HPDE6-E6E7 (cell line): ENCODE data around the gene ZNF467.

ENCODE experiments used
- DNase-seq: peaks from one replicate; pipeline ENCODE4 v3.0.0; 2011; ENCODE audit warnings: missing footprints; ENCODE audit errors: extremely low spot score

The ZNF467 gene, protein sequence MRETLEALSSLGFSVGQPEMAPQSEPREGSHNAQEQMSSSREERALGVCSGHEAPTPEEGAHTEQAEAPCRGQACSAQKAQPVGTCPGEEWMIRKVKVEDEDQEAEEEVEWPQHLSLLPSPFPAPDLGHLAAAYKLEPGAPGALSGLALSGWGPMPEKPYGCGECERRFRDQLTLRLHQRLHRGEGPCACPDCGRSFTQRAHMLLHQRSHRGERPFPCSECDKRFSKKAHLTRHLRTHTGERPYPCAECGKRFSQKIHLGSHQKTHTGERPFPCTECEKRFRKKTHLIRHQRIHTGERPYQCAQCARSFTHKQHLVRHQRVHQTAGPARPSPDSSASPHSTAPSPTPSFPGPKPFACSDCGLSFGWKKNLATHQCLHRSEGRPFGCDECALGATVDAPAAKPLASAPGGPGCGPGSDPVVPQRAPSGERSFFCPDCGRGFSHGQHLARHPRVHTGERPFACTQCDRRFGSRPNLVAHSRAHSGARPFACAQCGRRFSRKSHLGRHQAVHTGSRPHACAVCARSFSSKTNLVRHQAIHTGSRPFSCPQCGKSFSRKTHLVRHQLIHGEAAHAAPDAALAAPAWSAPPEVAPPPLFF

GRCh38 chr7:149773446-149774236, at the start of gene ZNF467:
Gene ZNF467 (minus strand): TSS chr7:149773588. CDS start chr7:149771032, 2,556 bp downstream.
- DNase-seq, result no peak

- no peak for DNase-seq
Observed at GRCh38 chr7:149822353-149822943, 49.1 kb upstream of the ZNF467 start.

- no peak for DNase-seq
Observed at GRCh38 chr7:149821191-149822148, 48.1 kb upstream of the ZNF467 start.

- DNase-seq, result no peak
Observed at GRCh38 chr7:149820622-149821190, 47.3 kb upstream of the ZNF467 start.

DNA sequence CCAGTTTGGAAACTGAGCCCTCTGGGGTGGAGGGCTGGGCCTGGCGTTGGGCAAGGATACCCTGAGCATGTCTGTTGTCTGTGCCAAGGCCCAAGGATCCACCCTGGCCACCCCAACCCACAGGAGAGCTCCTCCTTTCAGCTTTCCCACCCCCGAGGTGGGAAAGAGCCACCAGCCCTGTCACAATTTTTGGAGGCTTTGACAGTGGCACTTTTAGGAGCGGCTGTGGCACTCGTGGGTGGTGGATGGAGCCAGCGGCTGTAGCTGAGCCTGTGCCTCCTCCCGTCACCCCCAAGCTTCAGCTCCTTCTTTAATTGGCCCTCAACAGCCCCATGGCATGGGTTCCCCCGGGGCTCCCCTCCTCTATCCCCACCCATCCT, 46.6 kb upstream of the ZNF467 start:
- no peak for DNase-seq

DNA sequence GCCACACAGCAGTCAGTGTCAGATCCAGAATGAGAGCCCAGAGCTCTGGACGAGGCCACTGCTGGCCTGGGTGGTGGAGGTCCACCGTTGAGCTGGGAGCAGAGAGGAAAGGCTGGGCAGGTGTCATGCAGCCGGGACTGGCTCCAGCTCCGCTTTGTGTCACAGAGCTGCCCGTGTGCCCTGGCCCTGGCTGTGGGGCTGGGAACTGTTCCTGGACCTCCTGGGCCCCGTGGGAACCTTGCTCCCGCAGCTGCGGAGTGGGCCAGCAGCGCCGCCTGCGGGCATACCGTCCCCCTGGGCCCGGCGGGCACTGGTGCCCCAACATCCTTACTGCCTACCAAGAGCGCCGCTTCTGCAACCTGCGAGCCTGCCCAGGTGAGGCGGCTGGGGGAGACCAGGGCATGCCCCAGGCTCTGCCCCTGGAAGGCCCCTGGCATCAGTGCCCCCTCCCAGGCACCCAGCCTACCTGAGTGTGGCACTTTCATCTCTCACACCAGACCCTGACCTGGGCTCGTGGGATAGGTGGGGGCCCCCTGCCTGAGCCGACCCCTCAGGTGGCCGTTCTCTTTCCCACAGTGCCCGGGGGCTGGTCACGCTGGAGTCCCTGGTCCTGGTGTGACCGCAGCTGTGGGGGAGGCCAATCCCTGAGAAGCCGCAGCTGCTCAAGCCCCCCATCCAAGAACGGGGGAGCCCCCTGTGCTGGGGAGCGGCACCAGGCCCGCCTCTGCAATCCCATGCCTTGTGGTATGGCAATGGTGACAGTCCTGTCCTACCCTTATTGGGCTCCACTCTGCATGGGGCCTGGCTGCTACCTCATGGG, 46.0 kb upstream of the ZNF467 start:
- no peak for DNase-seq

- DNase-seq, result no peak
Observed at GRCh38 chr7:149818536-149818840, 45.1 kb upstream of the ZNF467 start.

GRCh38 chr7:149817836-149818535, 44.6 kb upstream of the ZNF467 start:
- no peak for DNase-seq

GRCh38 chr7:149817301-149817771, 43.9 kb upstream of the ZNF467 start:
- no peak for DNase-seq

DNA sequence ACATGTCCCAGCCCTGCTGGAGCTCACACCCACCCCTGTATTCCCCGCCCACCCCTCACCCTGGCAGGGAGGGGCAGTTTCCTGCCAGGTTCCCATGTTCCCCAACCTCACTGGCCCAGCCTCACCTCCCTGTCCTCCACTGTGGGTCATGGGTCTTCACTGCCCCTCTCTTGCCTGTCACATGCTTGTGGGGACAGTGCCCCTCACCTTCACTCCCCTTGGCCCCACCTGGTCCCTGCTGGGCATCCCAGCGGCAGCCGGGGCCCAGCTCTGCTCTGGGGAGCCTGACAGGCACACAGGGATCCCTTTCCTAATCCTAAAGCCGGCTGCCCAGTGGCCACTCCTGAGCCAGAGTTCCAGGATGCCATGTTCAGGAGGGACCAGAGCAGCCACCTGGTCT, 43.4 kb upstream of the ZNF467 start:
- DNase-seq, result no peak

GRCh38 chr7:149816267-149816751, 42.9 kb upstream of the ZNF467 start:
- DNase-seq, result no peak

DNA sequence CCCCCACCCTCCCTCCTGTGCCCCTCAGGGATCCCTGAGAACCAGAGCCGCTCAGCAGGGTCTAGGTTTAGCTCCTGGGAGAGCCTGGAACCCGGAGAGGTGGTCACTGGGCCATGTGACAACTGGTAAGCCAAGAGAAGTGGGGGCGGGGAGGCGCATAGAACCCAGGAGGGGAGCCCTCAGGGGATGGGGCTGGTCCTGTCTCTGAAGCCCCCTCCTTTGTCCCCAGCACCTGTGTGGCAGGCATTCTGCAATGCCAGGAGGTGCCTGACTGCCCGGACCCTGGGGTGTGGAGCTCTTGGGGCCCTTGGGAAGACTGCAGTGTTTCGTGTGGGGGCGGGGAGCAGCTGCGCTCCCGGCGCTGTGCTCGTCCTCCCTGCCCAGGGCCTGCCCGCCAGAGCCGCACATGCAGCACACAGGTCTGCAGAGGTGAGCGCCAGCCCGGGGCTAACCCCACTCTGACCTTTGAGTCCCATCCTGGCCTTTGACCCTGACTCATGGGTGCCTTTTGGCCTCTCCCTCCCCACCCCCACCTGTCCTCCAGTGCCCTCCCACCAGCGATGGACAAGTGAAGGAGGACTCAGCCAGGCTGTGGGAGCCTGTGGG, 42.4 kb upstream of the ZNF467 start:
- DNase-seq, result no peak

DNA sequence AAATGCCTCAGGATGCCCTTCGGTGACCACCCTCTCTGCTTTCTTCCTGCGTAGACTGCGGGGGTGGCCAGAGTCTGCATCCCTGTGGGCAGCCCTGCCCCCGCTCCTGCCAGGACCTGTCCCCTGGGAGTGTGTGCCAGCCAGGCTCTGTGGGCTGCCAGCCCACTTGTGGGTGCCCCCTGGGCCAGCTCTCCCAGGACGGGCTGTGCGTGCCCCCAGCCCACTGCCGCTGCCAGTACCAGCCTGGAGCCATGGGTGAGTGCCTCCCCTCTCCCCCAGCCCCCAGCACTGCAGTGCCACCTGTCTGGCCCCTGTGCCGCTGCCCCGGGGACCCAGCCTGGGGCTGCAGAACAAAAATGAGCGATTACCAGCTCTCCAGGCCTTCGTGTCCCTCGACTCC, 41.7 kb upstream of the ZNF467 start:
- no peak for DNase-seq

DNA sequence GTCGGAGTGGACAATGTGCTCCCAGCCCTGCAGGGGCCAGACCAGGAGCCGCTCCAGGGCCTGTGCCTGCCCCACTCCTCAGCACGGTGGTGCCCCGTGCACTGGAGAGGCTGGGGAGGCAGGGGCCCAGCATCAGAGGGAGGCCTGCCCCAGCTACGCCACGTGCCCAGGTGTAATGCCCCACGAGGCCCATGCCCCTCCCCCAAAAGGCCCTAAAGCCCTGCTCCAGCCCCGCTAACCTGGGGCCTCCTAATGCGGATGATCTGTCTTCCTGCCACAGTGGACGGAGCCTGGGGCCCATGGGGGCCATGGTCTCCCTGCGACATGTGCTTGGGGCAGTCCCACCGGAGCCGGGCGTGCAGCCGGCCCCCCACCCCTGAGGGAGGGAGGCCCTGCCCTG, 41.1 kb upstream of the ZNF467 start:
- DNase-seq, result no peak

DNA sequence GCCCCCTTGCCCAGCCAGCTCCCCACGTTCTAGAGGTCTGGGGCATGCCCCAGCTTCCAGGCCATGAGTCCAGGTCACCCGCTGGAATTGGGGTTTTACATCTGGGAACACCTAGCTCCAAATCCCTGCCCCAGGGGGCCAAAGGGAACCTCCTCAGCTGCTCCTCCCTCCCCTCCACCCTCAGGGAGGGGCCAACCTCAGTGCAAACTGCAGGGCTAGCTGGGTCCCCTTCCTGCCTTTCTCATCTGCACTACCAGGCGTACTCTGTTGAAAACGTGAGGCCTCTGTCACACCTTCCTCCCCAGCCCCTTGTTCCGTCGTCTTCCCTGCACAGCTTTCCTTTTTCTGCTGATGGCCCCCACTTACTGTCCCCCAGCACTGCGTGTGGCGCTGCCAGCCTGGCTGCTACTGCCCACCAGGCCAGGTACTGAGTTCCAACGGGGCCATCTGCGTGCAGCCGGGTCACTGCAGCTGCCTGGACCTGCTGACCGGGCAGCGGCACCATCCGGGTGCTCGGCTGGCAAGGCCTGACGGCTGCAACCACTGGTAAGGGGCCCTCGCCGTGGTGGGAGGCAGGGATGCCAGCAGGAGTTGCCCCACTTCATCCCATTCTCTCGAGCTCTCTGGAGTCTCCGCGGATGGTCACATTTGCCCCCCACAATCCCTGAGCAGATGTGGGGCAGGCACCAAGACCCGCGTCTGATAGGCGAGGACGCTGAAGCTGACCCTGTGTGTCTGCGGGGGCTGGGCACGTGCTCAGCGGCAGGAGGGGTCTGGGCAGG, 40.1 kb upstream of the ZNF467 start:
- DNase-seq, result no peak

DNA sequence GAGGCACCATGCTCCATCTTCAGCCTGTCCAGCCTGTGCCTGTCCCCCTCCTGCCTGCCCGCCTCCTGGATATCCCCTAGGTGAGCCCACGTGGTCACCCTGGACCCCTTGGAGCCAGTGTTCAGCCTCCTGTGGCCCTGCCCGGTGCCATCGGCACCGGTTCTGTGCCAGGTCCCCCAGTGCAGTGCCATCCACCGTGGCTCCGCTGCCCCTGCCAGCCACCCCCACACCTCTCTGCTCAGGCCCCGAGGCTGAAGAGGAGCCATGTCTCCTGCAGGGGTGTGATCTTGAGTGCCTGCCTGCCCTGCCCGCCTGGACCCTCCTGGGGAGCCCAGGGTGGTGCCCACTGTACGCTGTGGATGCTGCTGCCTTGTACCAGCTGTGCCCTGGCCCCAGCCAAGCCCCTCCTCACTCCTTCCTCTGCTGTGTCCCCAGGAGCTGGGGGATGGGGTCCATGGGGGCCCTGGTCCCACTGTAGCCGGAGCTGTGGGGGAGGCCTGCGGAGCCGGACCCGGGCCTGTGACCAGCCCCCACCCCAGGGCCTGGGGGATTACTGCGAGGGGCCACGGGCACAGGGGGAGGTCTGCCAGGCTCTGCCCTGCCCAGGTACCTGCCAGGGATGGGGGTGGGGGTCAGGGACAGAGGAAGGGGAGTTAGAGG, 38.6 kb upstream of the ZNF467 start:
- no peak for DNase-seq

DNA sequence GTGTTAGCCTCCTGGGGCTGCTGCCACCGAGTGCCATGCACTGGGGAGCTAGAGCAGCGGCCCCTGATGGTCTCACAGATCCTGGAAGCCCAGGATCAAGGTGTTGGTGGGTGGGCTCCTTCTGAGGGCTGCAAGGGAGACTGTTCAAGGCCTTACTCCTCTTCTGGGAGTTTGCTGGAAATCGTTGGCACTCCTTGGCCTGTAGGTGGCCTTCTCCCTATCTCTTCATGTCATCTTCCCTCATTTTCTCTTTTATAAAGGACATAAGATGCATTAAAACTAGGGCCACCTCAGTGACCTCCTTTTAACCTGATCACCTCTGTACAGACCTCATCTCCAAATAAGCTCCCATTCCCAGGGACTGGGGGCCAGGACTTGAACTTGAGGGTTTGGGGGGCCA, 37.8 kb upstream of the ZNF467 start:
- no peak for DNase-seq
